GM12873 (cell line): ENCODE results near the gene ZSWIM6.

ENCODE experiments used
- CTCF ChIP-seq: IDR thresholded peaks from 2 replicates; pipeline ENCODE4 v1.5.1; 2012; ENCODE audit warnings: low read depth, mild to moderate bottlenecking, moderate library complexity, low read length, control low read depth; ENCODE audit not compliant: insufficient read depth; ENCODE audit errors: missing control alignments

Gene ZSWIM6

GRCh38 chr5:61319388-61320146, 12.5 kb upstream of the ZSWIM6 start:
- no peak for TF ChIP-seq CTCF

- TF ChIP-seq CTCF: no peak
Observed at GRCh38 chr5:61320860-61321259, 11.2 kb upstream of the ZSWIM6 start.

- no peak for TF ChIP-seq CTCF
Observed at GRCh38 chr5:61321669-61322068, 10.4 kb upstream of the ZSWIM6 start.

- no peak for TF ChIP-seq CTCF
Observed at GRCh38 chr5:61322738-61323725, 9.0 kb upstream of the ZSWIM6 start.

GRCh38 chr5:61327760-61328753, 4.0 kb upstream of the ZSWIM6 start:
- no peak for TF ChIP-seq CTCF

- TF ChIP-seq CTCF: no peak
Observed at GRCh38 chr5:61328791-61329549, 3.1 kb upstream of the ZSWIM6 start.
